ENCODE measurements around the gene CDH8.

- TF ChIP-seq REST (IDR thresholded peaks at IDR 0.05) (no peak), CTCF (IDR thresholded peaks at IDR 0.05; ENCODE audit: low read depth, low read length, missing input control) (no peak), YY1 (IDR thresholded peaks at IDR 0.05) (no peak), RAD21 (IDR thresholded peaks at IDR 0.05) (no peak), JUND (IDR thresholded peaks at IDR 0.05) (no peak), GABPA (IDR thresholded peaks at IDR 0.05 in 1 of 2, conservative IDR thresholded peaks at IDR 0.05 in 1 of 2) (no peak), EGR1 (IDR thresholded peaks at IDR 0.05; ENCODE audit: low read depth in 2 of 2) (no peak), TAF1 (conservative IDR thresholded peaks at IDR 0.05) (no peak), FOXA1 (IDR thresholded peaks at IDR 0.05) (no peak)
These were observed 391.5 kb downstream of the CDH8 start for GRCh38 chr16:61644736-61645135.
